ENCODE data around the gene SSBP3.

DNA sequence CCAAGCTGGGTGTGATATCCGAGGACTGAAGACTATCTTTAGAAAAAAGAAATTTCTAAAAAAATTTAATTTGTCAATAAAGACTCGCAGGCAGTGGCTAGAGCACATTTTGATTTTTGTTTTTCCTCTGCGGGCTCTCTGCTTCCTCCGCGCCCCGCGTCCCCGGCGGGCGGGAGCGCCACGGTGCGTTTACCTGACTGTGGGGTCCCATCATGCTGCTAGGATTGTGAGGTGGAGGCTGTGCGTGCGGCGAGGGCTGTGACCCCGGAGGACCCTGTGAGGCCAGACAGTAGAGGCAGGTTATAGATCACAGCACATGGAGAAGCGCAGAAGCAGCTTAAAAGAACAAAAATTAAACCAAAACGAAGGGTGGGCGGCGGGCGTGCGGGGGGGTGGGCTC is 148.3 kb downstream of the SSBP3 start:
- TF ChIP-seq, protein P1, sequence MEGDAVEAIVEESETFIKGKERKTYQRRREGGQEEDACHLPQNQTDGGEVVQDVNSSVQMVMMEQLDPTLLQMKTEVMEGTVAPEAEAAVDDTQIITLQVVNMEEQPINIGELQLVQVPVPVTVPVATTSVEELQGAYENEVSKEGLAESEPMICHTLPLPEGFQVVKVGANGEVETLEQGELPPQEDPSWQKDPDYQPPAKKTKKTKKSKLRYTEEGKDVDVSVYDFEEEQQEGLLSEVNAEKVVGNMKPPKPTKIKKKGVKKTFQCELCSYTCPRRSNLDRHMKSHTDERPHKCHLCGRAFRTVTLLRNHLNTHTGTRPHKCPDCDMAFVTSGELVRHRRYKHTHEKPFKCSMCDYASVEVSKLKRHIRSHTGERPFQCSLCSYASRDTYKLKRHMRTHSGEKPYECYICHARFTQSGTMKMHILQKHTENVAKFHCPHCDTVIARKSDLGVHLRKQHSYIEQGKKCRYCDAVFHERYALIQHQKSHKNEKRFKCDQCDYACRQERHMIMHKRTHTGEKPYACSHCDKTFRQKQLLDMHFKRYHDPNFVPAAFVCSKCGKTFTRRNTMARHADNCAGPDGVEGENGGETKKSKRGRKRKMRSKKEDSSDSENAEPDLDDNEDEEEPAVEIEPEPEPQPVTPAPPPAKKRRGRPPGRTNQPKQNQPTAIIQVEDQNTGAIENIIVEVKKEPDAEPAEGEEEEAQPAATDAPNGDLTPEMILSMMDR (IDR thresholded peaks at IDR 0.05 in 2 of 3, conservative IDR thresholded peaks at IDR 0.05 in 1 of 3; ENCODE audit: borderline replicate concordance in 1 of 3, insufficient read depth in 1 of 3, low read depth in 2 of 3, low read length in 2 of 3), result no peak
- no peak for TF ChIP-seq ELF1 (IDR thresholded peaks at IDR 0.05; ENCODE audit: borderline replicate concordance, low read depth)
- TF ChIP-seq EZH2 (IDR thresholded peaks at IDR 0.05), result no peak
- TF ChIP-seq POLR2A (IDR thresholded peaks at IDR 0.05; ENCODE audit: borderline replicate concordance, extremely low read depth, insufficient read depth, insufficient read length), result no peak
- no peak for TF ChIP-seq POLR2AphosphoS5 (IDR thresholded peaks at IDR 0.05; ENCODE audit: low read depth, low read length)
- no peak for TF ChIP-seq SIN3A (IDR thresholded peaks at IDR 0.05; ENCODE audit: low read depth)
- no peak for TF ChIP-seq TCF7L2 (IDR thresholded peaks at IDR 0.05; ENCODE audit: borderline replicate concordance, extremely low read depth, insufficient read depth, insufficient read length)
- no peak for TF ChIP-seq RAD21 (IDR thresholded peaks at IDR 0.05; ENCODE audit: low read depth)
- TF ChIP-seq SP1 (IDR thresholded peaks at IDR 0.05; ENCODE audit: low read depth), result no peak
- no peak for TF ChIP-seq EZH2phosphoT487 (IDR thresholded peaks at IDR 0.05; ENCODE audit: borderline replicate concordance)
- TF ChIP-seq CEBPB (IDR thresholded peaks at IDR 0.05; ENCODE audit: low read depth), result no peak
- TF ChIP-seq, protein P2, sequence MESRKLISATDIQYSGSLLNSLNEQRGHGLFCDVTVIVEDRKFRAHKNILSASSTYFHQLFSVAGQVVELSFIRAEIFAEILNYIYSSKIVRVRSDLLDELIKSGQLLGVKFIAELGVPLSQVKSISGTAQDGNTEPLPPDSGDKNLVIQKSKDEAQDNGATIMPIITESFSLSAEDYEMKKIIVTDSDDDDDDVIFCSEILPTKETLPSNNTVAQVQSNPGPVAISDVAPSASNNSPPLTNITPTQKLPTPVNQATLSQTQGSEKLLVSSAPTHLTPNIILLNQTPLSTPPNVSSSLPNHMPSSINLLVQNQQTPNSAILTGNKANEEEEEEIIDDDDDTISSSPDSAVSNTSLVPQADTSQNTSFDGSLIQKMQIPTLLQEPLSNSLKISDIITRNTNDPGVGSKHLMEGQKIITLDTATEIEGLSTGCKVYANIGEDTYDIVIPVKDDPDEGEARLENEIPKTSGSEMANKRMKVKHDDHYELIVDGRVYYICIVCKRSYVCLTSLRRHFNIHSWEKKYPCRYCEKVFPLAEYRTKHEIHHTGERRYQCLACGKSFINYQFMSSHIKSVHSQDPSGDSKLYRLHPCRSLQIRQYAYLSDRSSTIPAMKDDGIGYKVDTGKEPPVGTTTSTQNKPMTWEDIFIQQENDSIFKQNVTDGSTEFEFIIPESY (IDR thresholded peaks at IDR 0.05; ENCODE audit: extremely low read depth, insufficient replicate concordance, low read length), result no peak
